HepG2 (cell line): ENCODE data around the gene KANSL3. TPM values are rescaled to one million over a fixed set of nuclear protein-coding genes. Genes with fewer than 3 reads are reported as not detected.

Experiments used
- ATF4 ChIP-seq, 2 experiments: fragments of 450-650 bp in 1 of 2; sonication (generic) in 1 of 2; formaldehyde crosslinking; IDR thresholded peaks; 2 replicates each; pipeline versions ENCODE4 v1.5.0 to v1.8.0; 2020 to 2022; ENCODE audit warnings: mild to moderate bottlenecking in 1 of 2, missing genetic modification reagents in 1 of 2
- BRD4 ChIP-seq: sonication (generic); formaldehyde crosslinking; IDR thresholded peaks from 2 replicates; pipeline ENCODE4 v1.4.0; 2020; ENCODE audit warnings: missing genetic modification reagents
- FLYWCH1 ChIP-seq: sonication (generic); formaldehyde crosslinking; IDR thresholded peaks from 2 replicates; pipeline ENCODE4 v1.8.1; 2023; ENCODE audit warnings: mild to moderate bottlenecking, missing genetic modification reagents
- HMG20B ChIP-seq: conservative IDR thresholded peaks from 2 replicates; pipeline ENCODE4 v1.6.1; 2016; ENCODE audit warnings: missing genetic modification reagents, missing compliant biosample characterization
- RERE ChIP-seq: IDR thresholded peaks from 2 replicates; pipeline ENCODE4 v1.6.1; 2016; ENCODE audit warnings: low read depth, missing genetic modification reagents, missing compliant biosample characterization
- ZNF318 ChIP-seq: sonication (generic); formaldehyde crosslinking; IDR thresholded peaks from 2 replicates; pipeline ENCODE4 v1.4.0; 2020; ENCODE audit warnings: mild to moderate bottlenecking, missing genetic modification reagents
- ZNF569 ChIP-seq: sonication (generic); formaldehyde crosslinking; IDR thresholded peaks from 2 replicates; pipeline ENCODE4 v1.5.0; 2020; ENCODE audit warnings: mild to moderate bottlenecking, missing genetic modification reagents, moderate library complexity, borderline replicate concordance
- ZNF589 ChIP-seq: sonication (generic); formaldehyde crosslinking; conservative IDR thresholded peaks from 2 replicates; pipeline ENCODE4 v1.8.0; 2022; ENCODE audit warnings: mild to moderate bottlenecking, moderate library complexity, missing genetic modification reagents
- ZNF629 ChIP-seq: sonication (generic); formaldehyde crosslinking; conservative IDR thresholded peaks from 2 replicates; pipeline ENCODE4 v1.5.0; 2020; ENCODE audit warnings: missing genetic modification reagents
- ZSCAN5A ChIP-seq: sonication (generic); formaldehyde crosslinking; IDR thresholded peaks from 2 replicates; pipeline ENCODE4 v1.8.0; 2022; ENCODE audit warnings: mild to moderate bottlenecking, missing genetic modification reagents, borderline replicate concordance
- polyA plus RNA-seq, 8 experiments: library from polyadenylated mRNA; depleted of rRNA in 3 of 8; stranded (reverse) in 7 of 8; unstranded in 1 of 8; fragments of >200 nt; fragmentation: Illumina TruSeq in 4 of 8; extraction: Trizol in 4 of 8; gene quantifications; 2 replicates each; pipeline versions ENCODE4 v1.2.1 to v1.2.3, GENCODE V29; 2011 to 2016; ENCODE audit warnings: low read depth in 4 of 8, missing spikeins in 1 of 8, mixed read lengths in 1 of 8; ENCODE audit not compliant: insufficient read depth in 1 of 8
- total RNA-seq, 5 experiments: library from RNA; depleted of rRNA; stranded (reverse); fragments of >200 nt; fragmentation: Illumina TruSeq; extraction: Trizol; gene quantifications; 2 replicates each; pipeline ENCODE4 v1.2.3, GENCODE V29; 2016; ENCODE audit warnings: low read depth in 1 of 5

Gene KANSL3
- total and polyA plus RNA-seq, 2 of the 13 experiments (the other 11 are each of a cell fraction or from before 2014, with no cell fraction given) = 20.8 to 37.3 TPM

- TF ChIP-seq RERE (CRISPR knock-in tag) = no peak
- no peak for TF ChIP-seq FLYWCH1 (CRISPR knock-in tag)
- TF ChIP-seq ZNF318 = no peak
- no peak for TF ChIP-seq ZNF589 (CRISPR knock-in tag)
- no peak for TF ChIP-seq ZSCAN5A (CRISPR knock-in tag)
- TF ChIP-seq ZNF569 (CRISPR knock-in tag) = no peak
- no peak for TF ChIP-seq ZNF629 (CRISPR knock-in tag)
- peak; percentile 57; the same call in 1 of the 2 replicates for TF ChIP-seq BRD4
- 0 out of 2 replicates have a peak, but pooled peaks have one; percentile 66 for TF ChIP-seq HMG20B (CRISPR knock-in tag)
- no peak for TF ChIP-seq ATF4 (CRISPR knock-in tag; IDR thresholded peaks at IDR 0.05)
These were observed 47.7 kb upstream of the KANSL3 start (continued) for GRCh38 chr2:96685577-96686459.
